GM19324 (cell line): ENCODE data around the gene PAK4.
"Not testable (repeated sequence)": the region's sequence is repeated elsewhere in the genome, so short reads cannot be mapped to it uniquely, and the experiment has no call there.

Source experiments
- ATAC-seq: cut with Tn5 transposase; IDR thresholded peaks from one replicate; pipeline ENCODE4 v1.9.1; 2021; ENCODE audit warnings: mild to moderate bottlenecking, moderate library complexity; ENCODE audit not compliant: unreplicated experiment, low FRiP score

PAK4 gene

DNA sequence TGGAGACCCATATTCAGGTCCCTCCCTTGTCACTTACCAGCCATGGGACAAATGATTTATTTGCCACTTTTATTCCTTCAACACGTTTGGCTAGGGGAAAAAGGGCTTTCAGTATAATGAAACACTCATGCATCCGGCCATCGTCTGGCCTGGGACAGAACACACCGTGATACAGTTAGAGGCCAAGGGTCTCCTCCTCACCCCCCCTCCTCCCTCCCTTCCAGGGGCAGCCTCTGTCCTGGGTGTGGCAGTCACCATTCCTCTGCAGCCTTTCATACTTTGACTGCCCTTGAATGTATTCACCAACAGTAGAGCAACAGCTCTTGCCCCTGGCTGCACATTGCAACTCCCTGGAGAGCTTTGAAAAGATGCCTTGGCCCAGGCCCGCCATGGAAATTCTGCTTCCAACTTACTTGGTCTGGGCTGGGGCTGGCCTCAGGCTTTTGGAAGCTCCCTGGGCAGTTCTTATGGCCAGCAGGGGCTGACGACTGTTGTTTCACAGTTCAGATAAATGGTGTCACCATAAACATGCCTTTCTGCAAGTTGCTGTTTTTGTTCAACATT, 3.0 kb downstream of the PAK4 start:
- ATAC-seq = no peak

DNA sequence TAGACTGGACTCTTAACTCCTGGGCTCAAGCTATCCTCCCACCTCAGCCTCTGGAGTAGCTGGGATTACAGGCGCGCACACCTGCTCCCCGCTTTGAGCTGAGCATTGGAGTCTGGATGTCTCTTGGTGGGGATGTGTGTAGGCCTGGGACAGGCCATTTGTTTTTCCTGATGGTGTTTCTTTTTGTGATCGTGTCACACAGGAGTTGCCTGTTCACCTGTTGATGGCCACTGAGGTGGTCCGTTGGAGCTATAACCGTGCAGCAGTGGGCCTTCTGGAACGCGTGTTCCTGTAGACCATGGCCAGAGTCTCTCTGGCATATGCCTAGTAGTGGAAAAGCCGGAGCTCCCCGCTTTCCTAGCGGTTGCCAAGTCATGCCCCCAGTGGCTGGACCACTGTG, 3.5 kb downstream of the PAK4 start:
- ATAC-seq = no peak

DNA sequence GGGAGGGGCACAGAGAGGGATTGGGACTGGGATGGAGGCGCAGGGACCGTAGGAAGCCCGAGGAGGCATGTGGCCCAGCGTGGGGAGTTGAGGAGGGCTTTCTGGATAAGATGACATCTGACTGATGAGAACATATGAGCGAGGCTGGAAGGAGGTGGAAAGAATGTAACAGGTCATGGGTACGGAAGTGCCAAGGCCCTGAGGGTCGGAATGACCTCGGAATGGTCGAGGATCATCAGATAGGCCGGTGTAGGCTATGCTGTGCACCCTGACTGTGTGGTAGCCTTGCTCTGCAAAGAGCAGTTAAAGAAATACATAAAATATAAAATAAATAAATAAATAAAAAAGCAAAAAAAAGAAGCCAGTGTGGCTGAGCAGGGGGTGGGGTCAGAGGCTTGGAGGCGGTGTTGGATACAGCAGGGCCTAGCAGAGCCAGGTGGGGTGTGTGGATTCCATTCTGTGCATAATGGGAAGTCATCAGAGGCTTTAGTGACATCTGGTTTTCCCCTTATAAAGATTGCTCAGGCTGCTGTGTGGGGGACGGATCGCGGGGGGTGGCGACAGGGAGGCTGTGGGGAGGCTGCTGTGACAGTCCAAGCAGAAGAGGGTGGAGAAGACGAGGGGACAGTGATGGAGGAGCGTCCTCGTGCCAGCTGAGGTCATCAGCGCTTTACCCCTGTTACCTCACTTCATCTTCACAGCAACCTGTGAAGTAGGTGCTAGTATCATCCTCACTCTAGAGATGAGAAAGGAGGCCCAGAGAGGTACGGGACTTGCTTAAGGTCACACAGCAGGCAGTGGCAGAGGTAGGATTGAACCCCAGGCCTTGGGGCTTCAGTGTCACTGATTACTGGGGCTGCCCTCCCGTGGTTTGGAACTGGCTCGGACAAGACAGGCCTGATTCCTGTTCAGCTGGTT, 5.0 kb downstream of the PAK4 start:
- no peak for ATAC-seq

DNA sequence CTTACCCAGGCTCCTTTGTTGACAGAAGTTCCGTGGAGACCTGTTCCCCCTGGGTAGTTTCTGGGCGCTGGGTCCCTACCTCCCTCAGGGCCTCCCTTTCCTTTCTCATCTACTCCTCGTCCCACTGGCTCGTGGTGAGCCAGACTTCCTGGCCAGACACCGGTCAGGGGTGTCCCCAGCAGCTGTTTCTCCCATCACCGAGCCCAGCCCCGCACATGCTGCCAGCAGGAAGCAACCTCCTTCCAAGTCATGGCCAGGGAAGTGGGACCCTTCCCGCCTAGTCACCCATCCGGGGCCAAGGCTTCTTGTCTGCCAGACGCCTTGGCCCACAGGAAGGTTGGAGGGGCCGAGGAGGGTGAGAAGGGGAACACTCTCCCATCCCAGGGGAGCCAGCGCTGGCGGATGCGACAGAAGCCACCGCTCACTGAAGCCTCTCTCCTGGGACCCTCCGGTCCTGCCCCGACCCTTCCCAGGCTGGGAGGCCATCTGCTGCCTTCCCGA, 5.7 kb downstream of the PAK4 start:
- no peak for ATAC-seq

DNA sequence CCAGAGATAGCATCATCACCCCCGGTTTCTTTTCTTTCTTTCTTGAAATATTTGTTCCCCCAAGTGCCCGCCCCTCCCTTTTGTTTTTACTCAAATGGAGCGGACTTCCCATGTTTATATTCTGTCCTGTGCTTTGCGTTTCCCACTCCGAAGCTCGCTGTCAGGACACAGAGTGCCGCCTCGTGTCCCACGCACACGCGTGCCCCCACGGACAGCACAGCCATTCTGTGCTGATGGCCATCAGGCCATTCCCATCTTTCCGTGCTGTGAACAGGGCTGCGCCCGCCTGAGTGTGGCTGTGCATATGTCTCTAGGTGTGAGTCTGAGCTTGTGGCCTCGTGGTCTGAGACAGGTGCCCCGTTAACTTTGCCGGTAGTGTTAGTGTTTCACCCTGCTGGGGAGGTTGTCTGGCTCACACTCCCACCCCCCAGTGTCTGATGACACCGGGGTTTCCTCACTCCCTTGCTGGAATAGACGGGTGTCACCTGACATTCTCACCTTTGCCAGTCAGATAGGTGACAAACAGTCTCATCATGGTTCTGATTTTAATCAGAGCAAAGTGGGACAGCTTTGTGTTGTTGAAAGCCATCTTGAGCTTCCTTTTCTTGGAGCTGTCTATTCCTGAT, 6.9 kb downstream of the PAK4 start:
- no peak for ATAC-seq

DNA sequence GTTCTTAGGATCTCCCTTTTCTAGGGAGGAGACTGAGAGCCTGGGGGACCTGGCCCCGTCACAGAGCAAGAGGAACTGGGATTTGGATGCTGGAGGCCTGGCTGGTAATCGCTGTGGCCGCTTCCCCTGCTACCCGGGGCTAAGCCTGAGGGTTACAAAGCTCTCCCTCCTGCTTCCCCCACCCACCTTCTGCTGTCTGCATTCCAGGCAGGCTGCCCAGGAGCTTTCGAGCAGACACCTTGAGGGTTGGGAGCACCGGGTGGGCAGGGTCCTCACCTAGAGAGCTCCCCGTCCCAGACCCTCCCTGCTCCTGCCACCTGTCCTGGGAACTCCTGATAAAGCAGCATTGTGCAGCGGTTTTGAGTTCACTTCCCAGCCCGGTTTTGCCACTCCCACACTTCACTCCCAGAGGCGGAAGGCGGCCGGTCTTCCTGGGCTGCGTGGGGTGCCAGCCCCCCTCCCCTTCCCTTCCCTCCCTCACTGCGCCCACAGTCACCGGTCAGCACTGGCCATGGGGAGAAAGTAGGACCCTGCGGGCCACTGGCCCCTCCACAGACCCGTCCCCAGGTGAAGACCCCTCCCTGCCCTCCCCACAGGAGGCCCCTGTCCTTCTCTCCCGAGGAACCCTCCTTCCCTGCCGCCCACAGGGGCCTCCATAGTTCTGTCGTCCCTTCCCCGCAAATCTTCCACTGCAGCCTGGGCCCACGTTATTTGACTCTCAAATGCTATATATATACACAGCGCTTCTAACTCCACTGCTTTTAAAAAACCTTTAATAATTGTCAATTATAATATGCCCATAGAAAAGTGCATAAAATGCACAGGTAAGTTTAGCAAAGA, 8.1 kb downstream of the PAK4 start:
- no peak for ATAC-seq

DNA sequence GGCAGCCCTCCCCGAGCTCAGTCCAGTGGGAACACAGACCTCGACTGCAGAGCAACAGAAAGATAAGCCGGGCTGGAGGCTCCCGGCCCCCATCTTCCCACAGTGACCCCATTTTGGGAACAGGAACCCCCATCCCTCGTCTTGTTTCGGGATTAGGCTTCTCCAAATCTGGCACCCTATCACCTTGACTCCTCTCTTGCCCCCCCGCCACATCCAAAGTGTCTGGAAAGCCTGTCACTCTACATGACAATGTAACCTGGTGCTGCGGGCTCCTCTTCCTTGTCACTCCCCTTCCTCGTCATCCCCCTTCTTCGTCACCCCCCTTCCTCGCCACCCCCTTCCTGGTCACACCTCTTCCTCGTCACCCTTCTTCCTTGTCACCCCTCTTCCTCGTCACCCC, 10.1 kb downstream of the PAK4 start:
- no peak for ATAC-seq

DNA sequence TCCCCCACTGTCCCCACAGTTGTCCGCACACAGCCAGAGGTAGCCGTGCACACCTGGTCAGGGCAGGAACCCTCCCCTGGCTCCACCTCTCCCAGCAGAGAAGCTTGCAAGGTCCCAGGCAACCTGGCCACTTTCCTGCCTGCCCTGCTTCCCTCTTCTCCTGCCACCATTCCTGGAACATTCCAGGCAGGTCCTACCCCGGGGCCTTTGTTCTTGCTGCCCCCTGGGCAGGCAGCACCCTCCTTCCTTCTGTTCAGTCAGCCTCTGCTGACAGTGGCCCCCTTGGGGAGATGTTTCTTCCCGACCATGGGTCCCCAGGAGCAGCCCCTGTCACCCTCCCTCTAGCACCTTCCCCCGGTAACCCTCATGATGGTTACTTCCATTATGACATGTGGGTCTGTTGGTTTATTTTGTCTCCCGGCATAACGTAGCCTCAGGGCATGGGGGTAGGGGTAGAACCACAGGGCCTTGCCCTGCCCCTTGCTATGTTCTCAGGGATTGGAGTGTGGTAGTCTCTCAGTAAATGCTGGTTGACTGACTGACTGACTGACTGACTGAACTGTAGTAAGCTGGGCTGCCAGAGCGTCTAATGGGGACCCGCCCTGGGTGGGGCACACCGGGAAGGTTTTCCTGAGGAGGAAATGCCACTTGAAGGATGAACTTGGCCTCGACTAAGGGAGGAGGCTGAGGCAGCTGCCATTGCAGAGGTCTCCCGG, 10.8 kb downstream of the PAK4 start:
- ATAC-seq = no peak

DNA sequence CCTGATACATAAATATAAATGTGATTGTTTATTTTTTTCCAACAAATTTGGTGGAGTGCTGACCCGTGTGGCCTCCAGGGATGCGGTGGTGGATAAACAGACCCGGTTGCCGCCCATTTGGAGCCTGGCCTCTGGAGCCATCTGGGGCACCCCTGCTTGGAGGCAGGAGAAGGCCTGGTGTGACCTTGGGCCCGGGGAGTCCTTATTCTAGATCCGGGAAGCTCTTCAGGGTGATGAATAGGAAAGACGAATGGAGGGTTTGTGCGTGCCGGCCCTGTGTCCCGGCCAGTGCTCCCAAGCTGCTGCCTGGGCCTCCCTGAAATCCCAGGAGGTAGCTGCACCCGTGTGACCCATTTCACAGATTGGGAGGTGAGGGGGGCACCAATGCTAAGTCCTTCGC, 11.5 kb downstream of the PAK4 start:
- no peak for ATAC-seq

DNA sequence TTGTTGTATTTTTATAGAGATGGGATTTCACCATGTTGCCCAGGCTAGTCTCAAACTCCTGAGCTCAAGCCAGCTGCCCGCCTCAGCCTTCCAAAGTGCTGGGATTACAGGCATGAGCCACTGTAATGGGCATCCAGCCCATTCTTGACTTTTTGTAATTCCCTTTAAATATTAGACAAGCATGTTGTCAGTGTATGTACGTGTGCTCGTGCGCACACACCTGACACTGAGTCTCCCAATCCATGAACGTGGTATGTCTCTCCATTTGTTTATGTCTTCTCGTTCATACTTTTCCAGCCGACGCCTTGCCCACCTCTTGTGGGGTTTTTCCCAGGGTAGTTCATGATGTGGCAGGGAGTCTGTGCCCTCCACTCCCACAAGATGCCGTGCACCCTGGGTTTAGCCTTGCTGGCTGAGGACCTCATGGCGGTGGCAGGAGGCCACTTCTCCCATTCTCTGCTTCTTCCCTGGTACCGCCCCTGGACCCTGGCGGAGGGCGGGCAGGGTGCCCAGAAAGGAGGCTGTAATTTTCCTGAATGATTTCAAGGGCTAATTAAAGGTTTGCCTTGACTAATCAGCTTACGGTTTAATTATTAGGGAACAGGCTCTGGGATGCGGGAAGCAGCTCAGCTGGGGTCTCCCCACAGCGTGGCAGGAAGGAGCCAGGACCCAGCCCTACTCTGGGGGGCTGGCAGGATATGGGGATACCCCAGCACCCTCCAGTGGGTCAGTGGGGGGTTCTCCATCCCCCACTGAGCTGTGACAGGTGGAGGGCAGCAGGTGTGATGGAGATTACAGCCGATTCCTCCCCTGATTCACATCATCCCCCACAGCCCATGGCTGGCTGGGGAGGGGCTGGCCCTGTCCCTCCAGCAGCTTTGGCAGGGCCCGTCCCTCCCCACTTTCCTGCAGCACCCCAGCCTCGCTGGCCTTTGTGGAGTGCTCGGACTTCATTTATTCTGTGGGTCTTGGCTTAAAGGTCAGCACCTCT, 12.9 kb downstream of the PAK4 start:
- no peak for ATAC-seq

DNA sequence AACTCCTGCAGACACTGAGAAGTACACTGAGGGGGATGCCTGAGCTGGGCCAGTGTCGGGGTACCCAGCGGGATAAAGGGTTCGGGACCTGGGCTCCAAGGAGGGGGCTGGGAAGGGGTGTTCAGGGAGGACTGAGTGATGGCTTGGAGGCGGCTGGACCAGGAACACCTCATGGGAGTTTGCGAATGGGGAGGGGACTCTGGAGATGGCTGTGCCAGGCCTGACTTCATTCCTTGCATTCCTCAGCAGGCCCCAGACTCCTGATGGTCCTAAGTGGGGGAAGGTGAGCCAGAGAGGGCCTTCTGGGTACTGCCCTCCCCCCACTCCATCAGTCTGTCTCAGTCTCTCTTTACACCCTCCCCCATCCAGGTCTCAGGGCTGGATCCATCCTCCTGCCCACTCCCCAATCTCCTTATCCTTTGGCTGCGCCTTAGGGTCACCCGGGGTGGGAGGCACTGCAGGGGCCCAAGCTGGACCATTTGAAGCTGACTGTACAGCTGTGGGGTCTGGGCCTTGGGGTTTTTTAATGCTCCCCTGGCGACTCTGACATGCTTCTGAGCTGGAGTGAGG, 13.8 kb downstream of the PAK4 start:
- ATAC-seq = no peak

DNA sequence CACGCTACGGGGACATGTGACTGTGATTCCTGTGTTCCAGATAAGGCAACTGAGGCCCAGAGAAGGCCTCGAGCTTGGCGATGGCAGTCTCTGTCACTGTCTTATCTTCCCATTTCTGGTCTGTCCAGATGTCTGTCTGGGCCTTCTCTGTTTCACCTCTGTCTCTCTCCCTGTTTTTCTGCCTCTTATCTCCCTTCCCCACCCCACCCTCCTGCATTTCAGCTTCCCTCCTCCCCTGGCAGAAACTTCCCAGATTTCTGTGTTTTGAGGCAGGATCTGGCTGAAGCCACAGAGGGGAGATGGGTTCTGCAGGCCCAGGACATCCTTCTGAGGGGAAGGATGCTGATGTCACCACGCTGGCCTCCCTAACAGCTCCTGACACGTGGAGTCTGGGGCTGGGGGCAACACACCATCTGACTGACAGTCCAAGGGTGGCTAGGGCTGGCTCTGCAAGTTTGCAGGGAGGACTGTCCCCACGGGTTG, 14.4 kb downstream of the PAK4 start:
- ATAC-seq = no peak

DNA sequence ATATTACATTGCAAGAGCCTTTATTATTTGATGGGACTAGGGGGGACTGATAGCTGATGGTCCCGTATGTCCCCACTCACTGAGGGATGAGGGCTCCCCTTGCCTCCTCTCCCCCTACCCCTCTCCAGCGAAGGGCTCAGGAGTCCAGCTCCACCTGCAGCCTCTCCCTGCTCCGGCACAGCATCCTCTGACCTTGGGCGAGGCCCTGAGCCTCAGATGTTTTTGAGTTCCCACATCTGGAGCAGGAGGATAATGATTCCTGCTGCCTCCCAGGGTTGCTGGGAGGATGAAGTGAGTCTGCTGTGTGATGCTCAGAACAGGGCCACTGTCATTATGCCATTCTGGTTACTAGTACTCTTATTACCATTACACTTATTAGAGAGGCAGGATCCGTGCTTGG, 15.0 kb downstream of the PAK4 start:
- ATAC-seq = no peak

DNA sequence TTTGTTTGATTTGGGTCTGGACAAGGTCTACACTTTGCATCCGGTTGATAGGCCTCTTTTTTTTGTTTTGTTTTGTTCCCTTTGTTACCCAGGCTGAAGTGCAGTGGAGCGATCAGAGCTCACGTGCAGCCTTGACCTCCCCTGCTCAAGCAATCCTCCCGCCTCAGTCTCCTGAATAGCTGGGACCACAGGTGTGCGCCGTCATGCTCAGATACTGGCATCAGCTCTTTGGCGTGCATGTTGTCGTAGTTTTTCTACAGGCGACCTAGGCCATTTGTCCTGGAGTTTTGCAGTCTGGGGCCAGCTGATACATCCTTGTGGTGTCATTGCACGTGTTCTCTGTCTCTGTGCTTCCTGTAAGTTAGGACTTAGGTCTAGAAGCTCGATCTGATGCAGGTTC, 16.3 kb downstream of the PAK4 start:
- no peak for ATAC-seq

DNA sequence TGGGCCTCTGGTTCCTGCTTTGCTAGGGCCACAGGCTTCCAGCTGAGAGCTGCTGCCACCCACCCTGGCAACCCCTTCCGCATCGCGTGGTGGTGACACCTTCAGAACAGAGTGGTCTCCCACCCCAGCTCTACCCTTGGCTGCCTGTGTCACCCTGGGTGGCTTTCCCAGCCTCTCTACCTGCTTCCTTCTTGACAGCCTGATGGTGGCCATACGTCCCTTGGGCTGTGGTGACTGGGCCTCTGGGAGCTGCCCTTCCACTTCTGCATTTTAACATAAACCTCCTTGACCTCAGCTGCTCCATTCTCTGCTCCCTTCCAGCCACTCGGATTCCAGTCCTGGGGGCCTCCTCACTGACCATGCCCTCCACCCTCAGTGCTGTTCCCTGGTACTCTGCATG, 17.0 kb downstream of the PAK4 start:
- no peak for ATAC-seq

DNA sequence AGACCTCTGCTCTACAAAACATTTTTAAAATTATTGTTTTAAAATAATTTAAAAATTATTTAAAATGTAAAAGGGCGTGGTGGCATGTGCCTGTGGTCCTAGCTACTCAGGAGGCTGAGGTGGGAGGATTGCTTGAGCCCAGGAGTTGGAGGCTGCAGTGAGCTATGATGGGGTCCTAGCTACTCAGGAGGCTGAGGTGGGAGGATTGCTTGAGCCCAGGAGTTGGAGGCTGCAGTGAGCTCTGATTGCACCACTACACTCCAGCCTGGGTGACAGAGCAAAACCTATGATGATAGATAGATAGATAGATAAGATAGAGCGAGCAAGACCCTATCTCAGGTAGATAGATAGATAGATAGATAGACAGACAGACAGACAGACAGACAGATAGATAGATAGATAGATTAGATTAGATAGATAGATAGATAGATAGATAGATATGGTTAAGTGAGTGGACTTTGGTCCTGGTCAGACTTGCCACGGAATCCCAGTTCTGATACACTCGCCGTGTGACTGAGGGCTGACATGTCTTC, 18.2 kb downstream of the PAK4 start:
- ATAC-seq = not testable (repeated sequence)

DNA sequence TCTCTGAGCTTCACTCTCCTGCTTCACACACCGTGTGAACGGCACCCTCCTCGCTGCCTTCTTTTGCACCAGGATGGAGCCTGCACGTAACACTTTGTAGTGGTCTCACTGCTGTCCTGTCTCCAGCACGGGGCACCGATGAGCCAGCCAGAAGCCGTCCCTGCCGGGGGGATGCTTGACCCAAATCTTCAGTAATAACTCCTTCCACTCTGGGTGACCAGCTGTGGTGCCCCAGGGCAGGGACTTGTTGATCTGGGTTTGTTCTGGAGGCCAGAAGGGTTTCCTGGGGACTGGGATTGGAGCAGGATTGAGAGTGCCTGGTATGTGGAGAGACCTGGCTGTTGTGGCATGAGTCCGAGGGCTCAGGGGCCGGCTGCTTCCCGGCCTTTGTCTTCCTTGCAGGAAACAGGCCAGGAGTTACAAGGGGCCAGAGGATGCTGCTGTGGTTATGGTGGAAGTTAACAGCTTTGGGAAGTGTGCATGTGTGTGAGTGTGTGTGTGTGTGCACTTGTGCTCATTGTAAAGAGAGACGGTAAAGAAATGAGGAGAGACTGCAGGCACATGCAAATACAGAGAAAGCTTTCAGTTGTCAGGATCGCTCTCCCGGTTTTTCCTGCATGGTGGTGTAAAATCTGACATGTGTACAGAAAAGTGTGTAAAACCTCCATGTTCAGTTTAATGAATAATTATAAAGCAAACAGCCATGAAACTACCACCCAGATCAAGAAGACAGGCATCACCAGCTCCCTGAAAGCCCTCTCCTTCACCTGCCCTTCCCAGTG, 18.9 kb downstream of the PAK4 start:
- ATAC-seq = no peak
